Prostate gland (tissue), 2 donors: ENCODE measurements around the gene HMOX1. TPM values are rescaled to one million over a fixed set of nuclear protein-coding genes. Genes with fewer than 3 reads are reported as not detected.

ENCODE experiments used
- DNase-seq: peaks from one replicate; pipeline ENCODE4 v3.0.0-alpha.2; 2019; ENCODE audit warnings: low spot score
- H3K27ac ChIP-seq, 2 donors: fragments of 200-600 bp; sonication (generic); 2 replicates each; pipeline ENCODE4 v1.5.1; 2017 to 2019
- H3K27me3 ChIP-seq: fragments of 200-600 bp; sonication (generic); replicated peaks from 2 replicates; pipeline ENCODE4 v1.5.1; 2019; ENCODE audit not compliant: insufficient read depth
- H3K36me3 ChIP-seq, 2 donors: fragments of 200-600 bp; sonication (generic); 1 replicate in 1 of 2; 2 replicates in 1 of 2; pipeline versions ENCODE4 v1.5.1 to v1.8.1; 2017 to 2019
- H3K4me1 ChIP-seq: fragments of 200-600 bp; sonication (generic); replicated peaks from 2 replicates; pipeline ENCODE4 v1.5.1; 2019
- H3K4me3 ChIP-seq, 2 donors: fragments of 200-600 bp; sonication (generic); 2 replicates each; pipeline ENCODE4 v1.5.1; 2017 to 2019
- H3K9me3 ChIP-seq: fragments of 200-600 bp; sonication (generic); 2 replicates; pipeline ENCODE4 v1.5.1; 2017
- CTCF ChIP-seq, 4 experiments: fragments of 200-600 bp in 2 of 4; fragments of 450-650 bp in 2 of 4; sonication (generic) in 2 of 4; IDR thresholded peaks; 1 replicate in 3 of 4; 2 replicates in 1 of 4; pipeline ENCODE4 v1.5.1; 2016 to 2019; ENCODE audit warnings: antibody characterized with exemption in 4 of 4, mild to moderate bottlenecking in 2 of 4, moderate library complexity in 2 of 4
- POLR2A ChIP-seq: fragments of 450-650 bp; IDR thresholded peaks from one replicate; pipeline ENCODE4 v1.6.1; 2016; ENCODE audit warnings: antibody characterized with exemption, mild to moderate bottlenecking
- POLR2AphosphoS5 ChIP-seq: sonication (generic); formaldehyde crosslinking; IDR thresholded peaks from one replicate; pipeline ENCODE4 v1.6.1; 2017; ENCODE audit warnings: antibody characterized with exemption
- WGBS: methylation state at CpG from one replicate; pipeline ENCODE4 v1.1.5; 2018; 5-methylcytosine and 5-hydroxymethylcytosine counted together
- intact Hi-C: fragments of 100-400 bp; cut with DNase I; formaldehyde crosslinking; loops from one replicate; pipeline ENCODE4 v1.14.2; 2022
- total RNA-seq, 2 donors: library from RNA; depleted of rRNA; stranded (reverse); fragments of >200 nt; gene quantifications; one replicate each; pipeline ENCODE4 v1.1.0, GENCODE V29; 2016

HMOX1 gene
- total RNA-seq, 2 donors from 2014 or later, result 3.5 to 31.5 TPM

- H3K27me3 ChIP-seq, result no peaks in the 10 kb centered on the region
- TF ChIP-seq POLR2AphosphoS5, result no peak
- TF ChIP-seq POLR2A, result no peak
- TF ChIP-seq CTCF (IDR thresholded peaks at IDR 0.05), result no peak
- no peaks in the 10 kb centered on the region for H3K36me3 ChIP-seq
- 87% methylated on average over 19 of the region's 19 CpGs for WGBS
- peaks cover 4% of the 10 kb centered on the region for H3K4me1 ChIP-seq
- no peak for DNase-seq
- intact Hi-C loops, result no loop called here
- H3K4me3 ChIP-seq, result no peak overlapping the region
- no peak overlapping the region for H3K27ac ChIP-seq
- no peaks in the 10 kb centered on the region for H3K9me3 ChIP-seq
Measured at GRCh38 chr22:35346596-35347220, 34.2 kb upstream of the HMOX1 start.

- no peaks in the 10 kb centered on the region for H3K9me3 ChIP-seq
- intact Hi-C loops, result no loop called here
- no peak for TF ChIP-seq POLR2AphosphoS5
- no peak for TF ChIP-seq CTCF (IDR thresholded peaks at IDR 0.05)
- TF ChIP-seq POLR2A, result no peak
- H3K4me1 ChIP-seq, result peaks cover 4% of the 10 kb centered on the region
- no peak for DNase-seq
- H3K27me3 ChIP-seq, result no peaks in the 10 kb centered on the region
- WGBS, result 87% methylated on average over 9 of the region's 10 CpGs
- H3K4me3 ChIP-seq, result no peak overlapping the region
- no peaks in the 10 kb centered on the region for H3K36me3 ChIP-seq
- no peak overlapping the region for H3K27ac ChIP-seq
Measured at GRCh38 chr22:35347462-35347861, 33.4 kb upstream of the HMOX1 start.

- no peaks in the 10 kb centered on the region for H3K36me3 ChIP-seq
- H3K27ac ChIP-seq, result no peak overlapping the region
- no peaks in the 10 kb centered on the region for H3K9me3 ChIP-seq
- TF ChIP-seq POLR2A (no peak), CTCF (IDR thresholded peaks at IDR 0.05) (no peak), POLR2AphosphoS5 (no peak)
- H3K27me3 ChIP-seq, result no peaks in the 10 kb centered on the region
- H3K4me1 ChIP-seq, result peaks cover 4% of the 10 kb centered on the region
- intact Hi-C loops, result no loop called here
- no peak overlapping the region for H3K4me3 ChIP-seq
- WGBS, result 88% methylated on average over 18 of the region's 18 CpGs
- no peak for DNase-seq
Measured at GRCh38 chr22:35348026-35348590, 32.8 kb upstream of the HMOX1 start.

GRCh38 chr22:35348703-35349102 lies 32.2 kb upstream of the HMOX1 start:
- TF ChIP-seq CTCF (IDR thresholded peaks at IDR 0.05) (no peak), POLR2AphosphoS5 (no peak), POLR2A (no peak)
- H3K27me3 ChIP-seq, result no peaks in the 10 kb centered on the region
- no peaks in the 10 kb centered on the region for H3K9me3 ChIP-seq
- intact Hi-C loops, result no loop called here
- no peak overlapping the region for H3K27ac ChIP-seq
- no peak overlapping the region for H3K4me3 ChIP-seq
- 82% methylated on average over 5 of the region's 5 CpGs for WGBS
- no peak for DNase-seq
- H3K36me3 ChIP-seq, result no peaks in the 10 kb centered on the region
- peaks cover 4% of the 10 kb centered on the region for H3K4me1 ChIP-seq

- intact Hi-C loops, result no loop called here
- TF ChIP-seq POLR2AphosphoS5 (no peak), CTCF (IDR thresholded peaks at IDR 0.05) (no peak), POLR2A (no peak)
- no peak for DNase-seq
- H3K4me1 ChIP-seq, result peaks cover 4% of the 10 kb centered on the region
- H3K9me3 ChIP-seq, result no peaks in the 10 kb centered on the region
- peak overlapping the region; percentile 5 to 27 for H3K27ac ChIP-seq
- no peak overlapping the region for H3K4me3 ChIP-seq
- no peaks in the 10 kb centered on the region for H3K36me3 ChIP-seq
- WGBS, result 29% methylated on average over 9 of the region's 9 CpGs
- H3K27me3 ChIP-seq, result no peaks in the 10 kb centered on the region
Measured at GRCh38 chr22:35349368-35349703, 31.6 kb upstream of the HMOX1 start.
